ENCODE measurements around the gene GASK1B. TPM values are rescaled to one million over a fixed set of nuclear protein-coding genes. Genes with fewer than 3 reads are reported as not detected.
A peak's percentile ranks its signal among the peaks of the same experiment; 100 is the strongest.

GASK1B gene
- total RNA-seq (2021; ENCODE audit: unreplicated experiment): 1.3 TPM
- polyA plus RNA-seq (2012): 0.05 and 0.12 TPM in 2 replicates
- percentile 23 among the genes with signal in this experiment for Bru-seq, nascent RNA
- percentile 24 among the genes with signal in this experiment for BruChase-seq, experiment 1, labeled RNA remaining after a 6-hour chase
- BruChase-seq, experiment 2, labeled RNA remaining after a 2-hour chase: percentile 23 among the genes with signal in this experiment
- long read RNA-seq: 0 reads

- H3K4me3 ChIP-seq (replicated peaks in 1 of 2; ENCODE audit: low read depth in 1 of 2, low read length in 2 of 2): peak within 1 kb of the TSS; percentile 17 to 38; a peak in 3 of 4 replicates
- peaks cover 13 to 30% of the 10 kb centered on the region in 2 experiments for H3K4me1 ChIP-seq (ENCODE audit: control insufficient read depth in 1 of 2, insufficient read depth in 2 of 2, low read length in 2 of 2)
- POLR2A ChIA-PET: no interaction called here
- no peaks in the 10 kb centered on the region for H3K9me3 ChIP-seq (ENCODE audit: control insufficient read depth in 1 of 2, insufficient read depth in 1 of 2, low read depth in 1 of 2, low read length in 2 of 2)
- CTCF ChIA-PET: interaction anchor here (0.8 to 1.3 kb wide), 6 partner anchors 9 to 179 kb away, joined by 3 to 7 read pairs (median 4); no protein-coding TSS in a partner anchor
- intact Hi-C loops (cut with micrococcal nuclease): loop anchor here (1.0 to 5.0 kb wide), 2 partner anchors 180 to 955 kb away; no protein-coding TSS in a partner anchor
- H3K9ac ChIP-seq (ENCODE audit: low read length): peak within 1 kb of the TSS; percentile 30
- no peaks in the 10 kb centered on the region for H3K36me3 ChIP-seq (ENCODE audit: control insufficient read depth in 1 of 2, insufficient read depth in 2 of 2, low read length in 2 of 2)
- no peak for TF ChIP-seq ZNF274 (IDR thresholded peaks at IDR 0.05; ENCODE audit: low read depth, low read length)
- no peak for TF ChIP-seq POLR2A (IDR thresholded peaks at IDR 0.05; ENCODE audit: borderline replicate concordance, extremely low read depth, insufficient read depth, insufficient read length)
- TF ChIP-seq CTCF (IDR thresholded peaks at IDR 0.05 in 2 of 3, conservative IDR thresholded peaks at IDR 0.05 in 1 of 3; ENCODE audit: borderline replicate concordance in 1 of 3, insufficient read depth in 1 of 3, low read depth in 2 of 3, low read length in 2 of 3): peak; percentile 69 to 87 (median 74)
- TF ChIP-seq EGR1 (IDR thresholded peaks at IDR 0.05; ENCODE audit: low read depth): no peak
- TF ChIP-seq ZBTB33 (IDR thresholded peaks at IDR 0.05; ENCODE audit: extremely low read depth, insufficient replicate concordance, low read length): no peak
- no peak for TF ChIP-seq EZH2 (IDR thresholded peaks at IDR 0.05)
- no peak for TF ChIP-seq CEBPB (IDR thresholded peaks at IDR 0.05; ENCODE audit: low read depth)
- no peak for TF ChIP-seq JUND (IDR thresholded peaks at IDR 0.05)
- TF ChIP-seq MAX (IDR thresholded peaks at IDR 0.05): no peak
- TF ChIP-seq SRF (IDR thresholded peaks at IDR 0.05; ENCODE audit: low read depth): no peak
- TF ChIP-seq RAD21 (IDR thresholded peaks at IDR 0.05; ENCODE audit: low read depth): peak; percentile 91
- no peak; the same call in 1 of the 2 replicates for TF ChIP-seq ZFX (IDR thresholded peaks at IDR 0.05)
- BruUV-seq (replicated peaks): no TSS peak
- H4K20me1 ChIP-seq (ENCODE audit: insufficient read depth): no peaks in the 10 kb centered on the region
- no peaks in the 10 kb centered on the region for H3K9me2 ChIP-seq (ENCODE audit: insufficient read depth)
- ATAC-seq (peak; percentile 70), DNase-seq (ENCODE audit: low read depth, low spot score) (peak; percentile 49)
- no peaks in the 10 kb centered on the region for H3K27me3 ChIP-seq (ENCODE audit: insufficient read depth, low read length)
- no peak within 1 kb of the TSS for H3K27ac ChIP-seq (ENCODE audit: low read depth, low read length)
- peak within 1 kb of the TSS; percentile 71 for H3K4me2 ChIP-seq (ENCODE audit: low read length)
- peak within 1 kb of the TSS; percentile 99 for H2AFZ ChIP-seq (ENCODE audit: low read depth, low read length, poor library complexity, severe bottlenecking)
- RAD21 ChIA-PET (ENCODE audit: low non-redundant PET in 1 of 2, low total read pairs in 2 of 2, uncharacterized antibody in 2 of 2, unreplicated experiment in 2 of 2): interaction anchor here in 1 of 2 experiments (0.7 to 0.9 kb wide), 2 partner anchors 179 to 879 kb away, joined by 3 to 4 read pairs; no protein-coding TSS in a partner anchor
- H3K79me2 ChIP-seq (ENCODE audit: insufficient read depth, low read length): no peaks in the 10 kb centered on the region
Observed at GRCh38 chr4:158172261-158173258, at the start of gene GASK1B. Gene GASK1B (minus strand): TSS chr4:158173025. CDS start chr4:158171375, 1,650 bp downstream.

Data from HCT116 (cell line).